Fibroblast of the aortic adventitia (primary cell): ENCODE measurements around the gene IQSEC1. TPM values are rescaled to one million over a fixed set of nuclear protein-coding genes. Genes with fewer than 3 reads are reported as not detected.

Experiments used
- DNase-seq: peaks from one replicate; pipeline ENCODE4 v3.0.0-alpha.2; 2010; ENCODE audit warnings: low read depth
- H3K4me3 ChIP-seq: 2 replicates; pipeline ENCODE4 v1.5.1; 2011; ENCODE audit warnings: low read depth, mild to moderate bottlenecking, control low read depth, low read length, moderate library complexity
- total RNA-seq: library from RNA; depleted of rRNA; stranded (reverse); fragments of >200 nt; gene quantifications from 2 replicates; pipeline ENCODE4 v1.2.3, GENCODE V29; 2012; ENCODE audit warnings: low replicate concordance
- TF ChIP-seq, protein P1 (sequence below): IDR thresholded peaks from 2 replicates; pipeline ENCODE4 v1.5.1; 2011; ENCODE audit warnings: mild to moderate bottlenecking, low read length, control low read depth, inconsistent platforms; ENCODE audit not compliant: insufficient read depth

Gene IQSEC1
- total RNA-seq, 1 donor = 15.9 TPM

DNA sequence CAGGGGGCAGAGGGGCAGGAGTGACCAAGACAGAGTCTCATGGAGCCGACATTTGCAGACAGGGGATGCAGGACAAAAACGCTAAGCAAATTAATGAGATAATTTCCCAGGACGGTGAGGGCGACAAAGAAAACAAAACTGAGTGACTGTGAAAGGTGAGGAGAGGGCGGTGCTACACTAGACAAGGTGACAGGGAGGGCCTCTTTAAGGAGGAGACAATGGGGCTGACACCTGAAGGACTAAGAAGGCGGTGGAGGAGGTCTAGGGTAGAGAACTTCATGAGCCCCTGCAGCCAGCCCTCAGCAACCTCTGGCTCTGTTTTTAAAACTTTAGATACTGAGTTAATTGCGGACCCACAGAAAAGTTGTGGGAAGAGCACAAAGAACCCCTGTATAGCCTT, 41.6 kb downstream of the IQSEC1 start:
- H3K4me3 ChIP-seq = no peak overlapping the region
- TF ChIP-seq, protein P1, sequence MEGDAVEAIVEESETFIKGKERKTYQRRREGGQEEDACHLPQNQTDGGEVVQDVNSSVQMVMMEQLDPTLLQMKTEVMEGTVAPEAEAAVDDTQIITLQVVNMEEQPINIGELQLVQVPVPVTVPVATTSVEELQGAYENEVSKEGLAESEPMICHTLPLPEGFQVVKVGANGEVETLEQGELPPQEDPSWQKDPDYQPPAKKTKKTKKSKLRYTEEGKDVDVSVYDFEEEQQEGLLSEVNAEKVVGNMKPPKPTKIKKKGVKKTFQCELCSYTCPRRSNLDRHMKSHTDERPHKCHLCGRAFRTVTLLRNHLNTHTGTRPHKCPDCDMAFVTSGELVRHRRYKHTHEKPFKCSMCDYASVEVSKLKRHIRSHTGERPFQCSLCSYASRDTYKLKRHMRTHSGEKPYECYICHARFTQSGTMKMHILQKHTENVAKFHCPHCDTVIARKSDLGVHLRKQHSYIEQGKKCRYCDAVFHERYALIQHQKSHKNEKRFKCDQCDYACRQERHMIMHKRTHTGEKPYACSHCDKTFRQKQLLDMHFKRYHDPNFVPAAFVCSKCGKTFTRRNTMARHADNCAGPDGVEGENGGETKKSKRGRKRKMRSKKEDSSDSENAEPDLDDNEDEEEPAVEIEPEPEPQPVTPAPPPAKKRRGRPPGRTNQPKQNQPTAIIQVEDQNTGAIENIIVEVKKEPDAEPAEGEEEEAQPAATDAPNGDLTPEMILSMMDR = no peak
- DNase-seq = no peak

GRCh38 chr3:13030684-13031083, 42.5 kb downstream of the IQSEC1 start:
- TF ChIP-seq, protein P1 = no peak
- H3K4me3 ChIP-seq = no peak overlapping the region
- DNase-seq = no peak

DNA sequence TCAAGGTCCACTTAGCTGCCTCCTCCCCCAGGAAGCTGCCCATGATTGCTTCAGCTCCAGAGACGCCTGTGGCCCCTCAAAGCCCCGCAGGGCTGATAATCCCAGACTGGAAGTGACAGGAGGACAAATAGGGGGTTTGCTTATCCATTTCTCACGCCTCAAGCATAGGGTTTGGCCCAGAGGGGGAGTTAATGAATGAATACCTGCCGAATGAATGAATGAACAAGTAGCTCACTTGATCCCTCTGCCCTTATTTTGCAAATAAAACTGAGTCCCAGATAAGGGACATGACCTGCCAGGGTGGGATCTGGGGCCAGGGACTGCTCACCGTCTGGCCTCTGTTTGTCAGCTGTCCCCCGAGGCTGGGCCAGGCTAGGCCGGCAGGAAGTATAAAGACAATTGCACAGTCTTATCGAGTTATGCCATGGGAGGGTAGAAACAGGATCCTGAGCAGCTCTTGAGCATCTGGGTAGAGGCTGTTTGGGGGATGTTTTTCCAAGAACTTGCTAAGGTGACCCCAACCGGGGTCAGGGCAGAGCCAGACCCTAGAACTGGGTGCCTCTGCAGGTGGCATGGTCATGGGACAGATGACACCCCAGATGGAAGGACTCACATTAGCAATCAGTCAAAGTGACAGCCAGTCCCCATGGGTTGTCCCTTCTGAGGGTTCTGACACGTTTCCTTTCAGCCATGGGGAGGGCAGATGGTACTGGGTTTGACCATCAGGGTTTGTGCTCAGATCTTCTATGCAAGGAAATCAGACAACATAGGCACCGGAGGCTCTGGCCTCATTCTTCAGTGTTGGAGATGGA, 45.0 kb downstream of the IQSEC1 start:
- H3K4me3 ChIP-seq = no peak overlapping the region
- DNase-seq = no peak
- TF ChIP-seq, protein P1 = no peak

DNA sequence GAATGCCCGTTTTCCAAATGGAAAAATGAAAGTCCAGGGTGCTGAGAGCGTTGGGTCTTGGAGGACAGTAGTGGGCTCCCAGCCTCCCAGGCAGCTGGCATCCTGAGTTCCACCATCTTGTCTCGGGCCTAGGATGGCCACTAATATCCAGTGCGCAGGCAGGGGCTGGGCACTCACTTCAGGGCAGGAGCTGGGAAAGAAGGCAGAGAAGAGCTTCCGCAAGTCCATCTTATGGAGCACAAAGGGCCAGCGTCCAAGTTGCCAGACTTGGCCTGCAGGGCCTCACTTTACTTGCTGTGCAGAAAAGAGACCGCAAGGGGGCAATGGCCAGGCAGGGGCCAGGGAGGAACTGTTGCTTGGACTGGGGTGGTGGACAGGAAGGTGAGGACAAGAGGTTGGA, 46.1 kb downstream of the IQSEC1 start:
- TF ChIP-seq, protein P1 = no peak
- no peak for DNase-seq
- no peak overlapping the region for H3K4me3 ChIP-seq

DNA sequence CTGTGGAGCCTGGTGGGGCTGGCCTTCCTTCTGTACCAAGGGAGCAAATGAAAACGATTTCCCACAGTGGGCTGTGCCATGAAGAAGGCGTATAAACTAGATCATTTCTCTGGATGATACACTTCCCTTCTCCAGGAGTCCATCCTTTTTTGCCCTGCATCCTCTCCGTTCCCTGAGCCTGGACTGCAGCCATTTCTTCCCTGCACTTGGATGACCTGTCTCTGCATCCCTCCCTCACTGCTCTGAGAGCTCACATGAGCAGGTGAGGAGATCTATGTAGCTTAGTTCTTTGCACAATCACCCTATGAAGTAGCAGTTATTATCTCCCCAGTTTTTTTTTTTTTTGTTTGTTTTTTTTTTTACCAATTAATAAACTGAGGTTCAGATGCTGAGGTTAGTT, 46.7 kb downstream of the IQSEC1 start:
- no peak for DNase-seq
- TF ChIP-seq, protein P1 = no peak
- no peak overlapping the region for H3K4me3 ChIP-seq

- DNase-seq = no peak
- H3K4me3 ChIP-seq = no peak overlapping the region
- TF ChIP-seq, protein P1 = no peak
Measured at GRCh38 chr3:13025778-13026518, 47.3 kb downstream of the IQSEC1 start.
